HG03159 (cell line): ENCODE data around the gene MRTO4.
"Not testable (repeated sequence)": the region's sequence is repeated elsewhere in the genome, so short reads cannot be mapped to it uniquely, and the experiment has no call there.

Experiments
- ATAC-seq: cut with Tn5 transposase; IDR thresholded peaks from one replicate; pipeline ENCODE4 v1.9.1; 2021; ENCODE audit warnings: mild to moderate bottlenecking, moderate library complexity; ENCODE audit not compliant: unreplicated experiment

The MRTO4 gene

DNA sequence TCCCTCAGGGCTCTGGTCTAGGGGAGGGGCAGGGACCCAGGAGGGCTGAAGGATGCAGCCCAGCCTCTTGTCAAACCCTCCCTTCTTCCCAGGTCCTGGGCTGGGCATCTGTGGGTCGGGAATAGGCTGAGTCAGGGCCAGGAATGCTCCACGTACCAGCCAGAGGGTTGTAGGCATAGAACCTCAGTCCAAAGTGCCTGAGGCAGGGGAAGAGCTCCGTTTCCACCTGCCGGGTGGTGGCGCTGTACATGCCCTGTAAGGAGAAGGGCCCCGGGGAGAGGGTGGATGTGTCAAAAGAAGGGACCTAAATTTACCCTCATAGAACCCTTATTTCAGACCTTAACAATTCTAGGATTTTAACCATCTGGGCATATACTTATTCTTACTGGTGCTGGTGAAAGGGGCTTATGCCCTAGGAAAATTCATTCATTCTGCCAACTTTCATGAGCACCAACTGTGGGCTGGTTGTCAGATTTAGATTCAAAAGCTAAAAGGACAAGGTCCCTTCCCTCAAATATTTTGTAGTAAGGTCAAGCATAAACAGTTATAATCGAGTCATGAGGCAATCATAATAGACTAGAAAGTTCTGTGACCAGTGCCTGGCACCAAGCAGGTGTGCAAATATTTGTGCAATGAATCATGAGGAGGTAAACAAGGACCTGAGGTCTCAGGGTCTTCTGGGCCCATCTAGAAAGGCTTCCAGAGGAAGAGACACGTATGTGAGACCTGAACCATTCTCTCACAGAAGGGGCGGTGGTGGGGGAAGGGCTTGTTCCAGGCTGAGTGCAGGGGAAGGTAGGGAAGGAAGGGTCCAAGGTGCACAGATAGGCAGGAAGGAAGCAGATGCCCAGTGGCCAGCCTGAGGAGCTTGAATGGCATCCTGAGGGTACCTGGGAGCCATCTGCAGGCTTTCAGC, 18.1 kb downstream of the MRTO4 start:
- not testable (repeated sequence) for ATAC-seq

DNA sequence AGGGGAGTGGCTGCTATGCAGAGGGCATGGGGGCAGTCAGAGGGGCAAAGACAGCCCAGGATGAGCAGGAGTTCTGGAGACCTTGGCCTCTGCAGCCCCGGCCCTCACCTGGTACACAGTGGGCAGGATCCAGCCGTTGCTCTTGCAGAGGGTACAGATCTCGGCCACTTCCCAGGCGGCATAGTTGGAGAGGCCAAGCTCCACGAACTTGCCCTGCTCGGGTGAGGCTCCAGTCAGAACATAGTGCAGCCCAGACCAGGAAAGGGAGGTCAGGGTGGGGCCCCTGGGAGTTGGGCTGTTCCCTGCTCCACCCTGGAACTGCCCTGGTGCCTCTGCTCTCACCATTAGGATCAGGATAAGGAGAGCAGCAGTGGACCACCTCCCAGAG, 18.7 kb downstream of the MRTO4 start:
- ATAC-seq = not testable (repeated sequence)

DNA sequence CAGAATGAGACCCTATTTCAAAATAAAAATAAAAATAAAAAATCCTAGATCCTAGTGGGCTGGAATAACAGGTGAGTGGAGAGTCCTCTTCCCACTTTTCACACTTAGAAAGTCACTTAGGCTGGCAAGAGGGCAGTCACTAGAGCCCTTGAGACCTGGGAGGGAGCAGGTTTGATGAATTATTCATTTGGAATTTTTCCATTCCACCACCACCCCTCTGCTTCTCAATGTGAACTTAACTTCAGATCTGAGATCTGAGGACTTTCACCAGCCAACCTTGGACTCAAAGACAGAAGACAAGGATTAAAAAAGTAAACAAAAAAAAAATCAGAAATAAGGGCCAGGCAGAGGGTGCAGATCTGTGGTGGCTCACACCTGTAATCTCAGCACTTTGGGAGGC, 20.5 kb downstream of the MRTO4 start:
- ATAC-seq = no peak

DNA sequence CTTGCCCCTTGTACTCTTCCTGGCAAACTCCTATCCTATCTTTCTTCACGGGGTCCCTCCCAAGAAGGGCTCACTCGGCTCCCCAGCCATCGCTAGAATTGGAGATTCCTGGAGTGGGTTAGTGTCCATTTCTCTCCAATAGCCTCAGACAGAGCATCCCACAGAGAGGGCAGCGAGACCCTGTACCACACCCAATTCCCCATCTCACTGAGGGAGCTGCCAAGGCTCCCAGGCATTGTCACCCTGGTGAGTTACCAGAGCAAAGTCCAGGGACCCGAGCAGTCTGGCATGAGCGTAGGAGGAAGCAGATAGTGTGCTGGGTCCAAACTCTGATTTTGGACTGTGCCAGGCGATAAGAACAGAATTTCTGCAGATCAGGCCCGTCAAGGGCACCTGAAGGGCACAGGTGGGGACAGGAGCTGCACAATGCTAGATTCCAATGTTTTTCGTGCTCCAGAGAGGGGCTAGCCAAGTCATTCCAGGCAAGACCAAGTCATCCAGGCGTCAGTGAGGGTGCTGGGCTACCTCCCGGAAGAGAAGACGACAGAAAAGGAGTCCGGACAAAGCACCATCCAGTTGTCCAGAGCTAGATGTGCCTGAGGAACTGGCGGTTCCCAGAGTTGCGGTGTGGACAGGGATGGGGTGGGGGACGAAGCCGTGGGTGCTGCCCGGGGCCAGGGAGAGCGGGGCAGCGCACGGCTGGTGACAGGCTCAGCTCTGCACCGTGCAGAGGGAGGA, 21.7 kb downstream of the MRTO4 start:
- ATAC-seq = no peak

DNA sequence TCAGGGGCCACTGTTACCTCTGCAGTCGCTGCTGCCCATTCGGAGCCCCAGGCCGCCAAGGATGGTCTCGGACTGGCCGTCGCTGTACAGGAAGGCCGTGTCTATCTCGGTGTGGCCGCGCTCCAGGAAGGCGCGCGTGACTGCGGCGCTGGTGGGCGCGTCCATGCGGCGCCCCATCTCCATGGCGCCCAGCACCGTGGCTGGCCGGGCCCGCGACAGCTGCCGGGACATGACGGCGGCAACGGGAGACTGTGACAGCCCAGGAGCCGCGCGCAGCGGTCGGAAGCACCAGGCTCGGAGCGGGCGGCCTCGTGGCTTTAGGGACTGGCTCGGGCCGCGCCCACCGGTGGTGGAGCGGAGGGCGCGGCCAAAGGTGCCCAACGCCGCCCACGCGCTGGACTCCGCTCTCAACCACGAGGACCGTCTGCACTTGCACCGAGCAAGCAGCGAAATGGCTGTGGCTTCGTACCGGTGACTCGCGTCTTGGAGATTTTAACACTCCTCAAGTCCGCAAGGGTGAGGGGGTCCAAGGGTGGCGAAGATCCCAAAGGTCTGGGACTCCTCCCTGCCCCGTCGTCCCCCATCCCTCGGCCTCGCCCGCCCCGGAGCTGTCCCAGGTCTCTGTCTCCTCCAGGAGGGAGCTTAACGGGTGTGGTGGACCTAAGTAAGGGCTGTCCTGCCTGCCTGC, 22.4 kb downstream of the MRTO4 start:
- ATAC-seq = not testable (repeated sequence)

DNA sequence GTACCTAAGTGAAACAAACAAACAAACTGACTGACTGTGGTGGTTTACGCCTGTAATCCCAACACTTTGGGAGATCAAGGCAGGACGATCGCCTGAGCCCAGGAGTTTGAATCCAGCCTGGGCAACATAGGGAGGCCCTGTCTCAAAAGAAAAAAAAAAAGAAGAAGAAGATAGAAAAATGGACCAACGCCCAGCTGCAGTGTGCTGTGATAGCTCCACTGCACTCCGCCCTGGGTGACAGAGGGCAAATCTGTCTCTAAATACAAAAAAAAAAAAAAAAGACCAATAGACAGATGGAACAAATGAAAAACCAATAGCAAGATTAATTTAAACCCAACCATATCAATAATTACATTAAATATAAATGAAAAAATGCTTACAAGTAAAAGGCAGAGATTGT, 23.0 kb downstream of the MRTO4 start:
- no peak for ATAC-seq

DNA sequence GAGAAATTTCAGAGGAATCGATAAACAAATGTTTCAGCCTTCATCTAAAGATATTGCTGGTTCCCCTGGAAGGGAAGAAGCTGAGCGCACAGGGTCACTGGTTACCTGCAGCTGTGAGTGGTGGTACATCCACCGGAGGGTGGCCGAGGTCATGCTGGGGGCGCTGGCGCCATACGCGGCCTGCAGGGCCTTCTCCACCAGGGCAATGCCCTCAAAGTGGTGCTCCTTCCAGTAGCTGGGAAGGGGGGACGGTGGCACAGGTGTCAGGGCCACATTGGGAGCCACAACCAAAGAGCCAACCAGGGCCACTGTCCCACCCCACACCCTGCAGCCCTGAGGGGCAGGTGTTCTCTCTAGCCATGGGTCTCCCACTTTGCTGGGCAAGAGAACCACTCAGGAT, 32.3 kb downstream of the MRTO4 start:
- no peak for ATAC-seq

DNA sequence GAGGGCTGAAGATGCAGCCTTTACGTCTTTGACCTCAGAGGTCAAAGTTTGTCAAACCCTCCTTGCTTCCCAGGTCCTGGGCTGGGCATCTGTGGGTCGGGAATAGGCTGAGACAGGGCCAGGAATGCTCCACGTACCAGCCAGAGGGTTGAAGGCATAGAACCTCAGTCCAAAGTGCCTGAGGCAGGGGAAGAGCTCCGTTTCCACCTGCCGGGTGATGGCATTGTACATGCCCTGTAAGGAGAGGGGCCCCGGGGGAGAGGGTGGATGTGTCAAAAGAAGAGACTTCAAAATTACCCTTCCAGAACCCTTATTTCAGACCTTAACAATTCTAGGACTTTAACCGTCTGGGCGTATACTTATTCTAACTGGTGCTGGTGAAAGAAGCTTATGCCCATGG, 33.3 kb downstream of the MRTO4 start:
- ATAC-seq = no peak

DNA sequence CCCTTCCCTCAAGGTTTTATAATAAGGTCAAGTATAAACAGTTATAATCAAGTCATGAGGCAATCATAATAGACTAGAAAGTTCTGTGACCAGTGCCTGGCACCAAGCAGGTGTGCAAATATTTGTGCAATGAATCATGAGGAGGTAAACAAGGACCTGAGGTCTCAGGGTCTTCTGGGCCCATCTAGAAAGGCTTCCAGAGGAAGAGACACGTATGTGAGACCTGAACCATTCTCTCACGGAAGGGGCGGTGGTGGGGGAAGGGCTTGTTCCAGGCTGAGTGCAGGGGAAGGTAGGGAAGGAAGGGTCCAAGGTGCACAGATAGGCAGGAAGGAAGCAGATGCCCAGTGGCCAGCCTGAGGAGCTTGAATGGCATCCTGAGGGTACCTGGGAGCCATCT, 33.8 kb downstream of the MRTO4 start:
- not testable (repeated sequence) for ATAC-seq

DNA sequence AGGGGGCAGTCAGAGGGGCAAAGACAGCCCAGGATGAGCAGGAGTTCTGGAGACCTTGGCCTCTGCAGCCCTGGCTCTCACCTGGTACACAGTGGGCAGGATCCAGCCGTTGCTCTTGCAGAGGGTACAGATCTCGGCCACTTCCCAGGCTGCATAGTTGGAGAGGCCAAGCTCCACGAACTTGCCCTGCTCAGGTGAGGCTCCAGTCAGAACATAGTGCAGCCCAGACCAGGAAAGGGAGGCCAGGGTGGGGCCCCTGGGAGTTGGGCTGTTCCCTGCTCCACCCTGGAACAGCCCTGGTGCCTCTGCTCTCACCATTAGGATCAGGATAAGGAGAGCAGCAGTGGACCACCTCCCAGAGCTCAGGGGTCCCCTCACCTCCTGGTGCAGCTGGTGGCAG, 34.2 kb downstream of the MRTO4 start:
- ATAC-seq = not testable (repeated sequence)

DNA sequence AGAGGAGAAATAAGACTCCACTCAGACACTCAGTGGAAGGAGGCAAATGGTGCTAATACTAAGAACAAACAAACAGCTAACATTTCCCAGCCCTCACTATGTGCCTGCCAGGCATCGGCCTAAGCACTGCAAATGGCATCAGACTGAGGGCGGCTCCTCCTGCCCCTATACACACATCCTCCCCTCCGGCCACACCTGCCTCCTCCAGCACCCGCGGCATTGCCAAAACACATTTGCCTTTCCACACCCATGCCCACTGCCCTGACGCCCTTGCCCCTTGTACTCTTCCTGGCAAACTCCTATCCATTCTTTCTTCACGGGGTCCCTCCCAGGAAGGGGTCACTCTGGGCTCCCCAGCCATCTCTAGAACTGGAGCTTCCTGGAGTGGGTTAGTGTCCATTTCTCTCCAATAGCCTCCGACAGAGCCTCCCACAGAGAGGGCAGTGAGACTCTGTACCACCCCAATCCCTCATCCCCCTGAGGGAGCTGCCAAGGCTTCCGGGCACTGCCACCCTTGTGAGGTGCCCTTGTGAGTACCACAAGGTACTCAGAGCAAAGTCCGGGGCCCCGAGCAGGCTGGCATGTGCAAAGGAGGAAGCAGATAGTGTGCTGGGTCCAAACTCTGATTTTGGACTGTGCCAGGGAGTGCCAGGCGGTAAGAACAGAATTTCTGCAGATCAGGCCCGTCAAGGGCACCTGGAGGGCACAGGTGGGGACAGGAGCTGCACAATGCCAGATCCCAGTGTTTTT, 36.0 kb downstream of the MRTO4 start:
- no peak for ATAC-seq

DNA sequence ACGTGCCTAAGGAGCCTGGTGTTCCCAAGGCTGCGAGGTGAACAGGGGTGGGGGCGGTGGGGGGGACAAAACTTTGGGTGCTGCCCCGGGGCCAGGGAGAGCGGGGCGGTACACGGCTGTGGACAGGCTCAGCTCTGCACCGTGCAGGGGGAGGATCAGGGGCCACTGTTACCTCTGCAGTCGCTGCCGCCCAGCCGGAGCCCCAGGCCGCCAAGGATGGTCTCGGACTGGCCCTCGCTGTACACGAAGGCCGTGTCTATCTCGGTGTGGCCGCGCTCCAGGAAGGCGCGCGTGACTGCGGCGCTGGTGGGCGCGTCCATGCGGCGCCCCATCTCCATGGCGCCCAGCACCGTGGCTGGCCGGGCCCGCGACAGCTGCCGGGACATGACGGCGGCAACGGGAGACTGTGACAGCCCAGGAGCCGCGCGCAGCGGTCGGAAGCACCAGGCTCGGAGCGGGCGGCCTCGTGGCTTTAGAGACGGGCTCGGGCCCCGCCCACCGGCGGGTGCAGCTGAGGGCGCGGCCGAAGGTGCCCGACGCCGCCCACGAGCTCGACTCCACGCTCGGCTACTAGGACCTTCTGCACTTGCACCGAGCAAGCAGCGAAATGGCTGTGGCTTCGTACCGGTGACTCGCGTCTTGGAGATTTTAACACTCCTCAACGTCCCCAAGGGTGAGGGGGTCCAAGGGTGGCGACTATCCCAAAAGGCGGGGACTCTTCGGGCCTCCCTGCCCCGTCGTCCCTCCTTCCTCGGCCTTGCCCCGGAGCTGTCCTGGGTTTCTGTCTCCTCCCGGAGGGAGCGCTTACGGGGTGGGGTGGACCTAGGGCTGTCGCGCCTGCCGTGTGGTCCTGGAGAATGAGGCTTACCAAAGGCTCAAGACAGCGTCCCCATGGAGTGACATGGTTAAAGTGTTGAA, 37.0 kb downstream of the MRTO4 start, which contains the start of gene AKR7A3:
TSS of gene AKR7A3 (minus strand) at position 447 of the 918 bp plus-strand sequence. CDS start at position 386, 61 bp downstream.
- not testable (repeated sequence) for ATAC-seq

DNA sequence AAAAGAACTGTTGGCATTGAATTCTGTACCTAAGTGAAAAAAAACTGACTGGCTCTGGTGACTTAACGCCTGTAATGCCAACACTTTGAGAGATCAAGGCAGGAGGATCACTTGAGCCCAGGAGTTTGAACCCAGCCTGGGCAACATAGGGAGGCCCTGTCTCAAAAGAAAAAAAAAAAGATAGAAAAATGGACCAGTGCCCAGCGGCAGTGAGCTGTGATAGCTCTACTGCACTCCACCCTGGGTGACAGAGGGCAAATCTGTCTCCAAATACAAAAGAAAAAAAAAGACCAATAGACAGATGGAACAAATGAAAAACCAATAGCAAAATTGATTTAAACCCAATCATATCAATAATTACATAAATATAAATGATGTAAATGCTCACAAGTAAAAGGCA, 37.6 kb downstream of the MRTO4 start:
- ATAC-seq = no peak

DNA sequence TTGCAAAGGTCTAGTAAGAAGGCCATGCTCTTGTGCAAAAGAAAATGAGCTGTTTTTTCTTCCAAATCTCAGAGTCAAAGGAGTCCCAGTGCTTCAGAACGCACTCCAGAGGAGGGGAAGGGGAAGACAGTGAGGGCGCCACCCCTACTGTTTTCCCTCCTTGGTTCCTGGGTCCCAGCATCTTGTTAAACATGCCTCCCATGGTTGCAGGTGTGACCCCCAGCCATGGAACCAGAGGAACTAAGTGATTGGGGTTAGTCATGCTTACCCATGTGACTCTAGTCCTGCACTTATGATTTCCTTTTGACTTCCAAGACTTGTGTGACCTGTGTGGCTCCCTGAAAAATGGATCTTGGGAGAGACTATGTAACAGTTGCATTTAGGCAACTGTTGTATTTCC, 43.0 kb downstream of the MRTO4 start:
- no peak for ATAC-seq

DNA sequence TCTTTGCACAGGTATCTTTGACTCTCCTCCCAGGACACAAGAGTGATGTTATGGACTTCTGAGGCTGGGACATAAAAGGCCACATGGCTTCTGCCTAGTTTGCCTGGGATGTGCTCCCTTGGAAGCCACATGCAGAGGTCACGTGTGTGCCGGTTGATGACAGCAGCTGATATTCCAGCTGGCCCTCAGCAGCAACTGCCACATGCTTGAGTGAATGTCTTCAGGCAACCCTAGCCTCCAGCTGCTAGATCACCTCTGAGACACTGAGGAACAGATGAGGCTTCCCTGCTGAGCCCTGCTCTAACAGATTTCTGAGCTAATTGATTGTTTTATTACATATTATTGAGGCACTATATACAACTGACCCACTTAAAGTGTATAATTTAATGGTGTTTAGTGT, 48.6 kb downstream of the MRTO4 start:
- no peak for ATAC-seq

DNA sequence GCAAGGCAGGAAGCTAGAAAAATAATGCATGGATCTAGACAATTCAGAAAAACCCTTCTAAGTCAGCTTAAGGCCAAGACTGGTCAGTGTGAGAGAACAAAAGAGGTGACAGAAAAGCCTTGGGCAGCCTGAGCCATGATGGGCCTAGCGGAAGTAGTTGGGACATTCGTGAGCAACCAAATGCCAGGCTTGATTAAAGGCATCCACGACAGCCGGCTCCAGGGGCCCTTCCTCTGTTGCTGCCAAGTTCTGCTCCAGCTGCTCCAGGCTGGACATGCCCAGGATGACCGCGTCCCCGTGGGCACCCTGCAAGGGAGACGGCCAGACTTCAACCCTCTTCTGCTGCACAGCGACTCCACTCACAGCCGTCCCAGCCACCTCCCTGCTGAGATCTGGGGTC, 52.5 kb downstream of the MRTO4 start:
- not testable (repeated sequence) for ATAC-seq

DNA sequence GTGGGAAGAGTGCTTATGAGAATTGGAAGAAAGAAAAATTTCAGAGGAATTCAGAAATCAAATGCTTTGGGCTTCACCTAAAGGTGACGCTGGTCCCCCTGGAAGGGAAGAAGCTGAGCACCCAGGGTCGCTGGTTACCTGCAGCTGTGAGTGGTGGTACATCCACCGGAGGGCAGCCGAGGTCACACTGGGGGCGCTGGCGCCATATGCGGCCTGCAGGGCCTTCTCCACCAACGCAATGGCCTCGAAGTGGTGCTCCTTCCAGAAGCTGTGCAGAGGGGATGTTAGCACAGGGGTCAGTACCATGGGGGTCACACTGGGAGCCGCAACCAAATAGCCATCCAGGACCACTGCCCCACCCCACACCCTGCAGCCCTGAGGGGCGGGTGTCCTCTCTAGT, 54.3 kb downstream of the MRTO4 start:
- ATAC-seq = no peak

DNA sequence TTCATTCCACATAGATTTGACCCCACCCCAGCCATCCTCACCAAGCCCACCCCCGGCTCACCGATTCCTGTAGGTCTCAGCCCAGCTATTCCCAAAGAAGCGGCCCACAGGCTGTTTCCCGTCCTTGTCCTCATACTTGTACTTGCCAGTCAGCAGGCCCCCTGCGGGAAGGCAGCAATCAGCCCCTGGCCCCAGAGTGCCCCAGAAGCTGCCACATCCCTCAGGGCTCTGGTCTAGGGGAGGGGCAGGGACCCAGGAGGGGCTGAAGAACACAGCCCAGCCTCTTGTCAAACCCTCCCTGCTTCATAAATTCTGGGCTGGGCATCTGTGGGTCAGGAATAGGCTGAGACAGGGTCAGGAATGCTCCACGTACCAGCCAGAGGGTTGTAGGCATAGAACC, 55.3 kb downstream of the MRTO4 start:
- ATAC-seq = no peak

DNA sequence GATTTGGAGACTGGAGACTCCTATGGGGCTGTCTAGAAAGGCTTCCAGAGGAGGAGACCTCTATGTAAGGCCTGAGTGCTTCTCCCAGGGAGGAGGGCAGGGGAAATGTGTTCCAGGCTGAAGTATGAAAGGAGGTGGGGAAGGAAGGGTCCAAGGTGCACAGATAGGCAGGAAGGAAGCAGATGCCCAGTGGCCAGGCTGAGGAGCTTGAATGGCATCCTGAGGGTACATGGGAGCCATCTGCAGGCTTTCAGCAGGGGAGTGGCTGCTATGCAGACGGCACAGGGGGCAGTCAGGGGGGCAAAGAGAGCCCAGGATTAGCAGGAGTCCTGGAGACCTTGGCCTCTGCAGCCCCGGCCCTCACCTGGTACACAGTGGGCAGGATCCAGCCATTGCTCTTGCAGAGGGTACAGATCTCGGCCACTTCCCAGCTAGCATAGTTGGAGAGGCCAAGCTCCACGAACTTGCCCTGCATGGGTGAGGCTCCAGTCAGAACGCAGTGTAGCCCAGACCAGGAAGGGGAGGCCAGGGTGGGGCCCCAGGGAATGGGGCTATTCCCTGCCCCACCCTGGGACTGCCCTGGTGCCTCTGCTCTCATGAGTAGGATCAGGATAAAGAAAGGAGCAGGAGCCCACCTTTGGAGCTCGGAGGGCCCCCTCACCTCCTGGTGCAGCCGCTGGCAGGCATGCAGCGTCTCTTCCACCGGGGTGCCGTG, 56.3 kb downstream of the MRTO4 start:
- no peak for ATAC-seq
